DMS153 treated with DMSO at 0.1 percent for 48 hours (cell line): ENCODE measurements around the gene ARHGEF9.

Source experiments
- DNase-seq: peaks from one replicate; lab custom pipeline; 2025; ENCODE audit not compliant: unreplicated experiment; lab: John Stamatoyannopoulos, UW

ARHGEF9 gene

GRCh38 chrX:63747331-63747730 lies 37.7 kb downstream of the ARHGEF9 start:
- DNase-seq: no peak

- no peak for DNase-seq
Measured at GRCh38 chrX:63746715-63747114, 38.3 kb downstream of the ARHGEF9 start.

GRCh38 chrX:63746278-63746677 lies 38.7 kb downstream of the ARHGEF9 start:
- no peak for DNase-seq

- DNase-seq: no peak
Measured at GRCh38 chrX:63744850-63745394, 40.1 kb downstream of the ARHGEF9 start.

- DNase-seq: no peak
Measured at GRCh38 chrX:63743596-63743995, 41.4 kb downstream of the ARHGEF9 start.

- DNase-seq: no peak
Measured at GRCh38 chrX:63740382-63740781, 44.6 kb downstream of the ARHGEF9 start.

- DNase-seq: no peak
Measured at GRCh38 chrX:63739885-63740284, 45.1 kb downstream of the ARHGEF9 start.

- no peak for DNase-seq
Measured at GRCh38 chrX:63738696-63739095, 46.3 kb downstream of the ARHGEF9 start.

GRCh38 chrX:63737131-63737921 lies 47.7 kb downstream of the ARHGEF9 start:
- DNase-seq: no peak

GRCh38 chrX:63735882-63736281 lies 49.1 kb downstream of the ARHGEF9 start:
- DNase-seq: no peak

- no peak for DNase-seq
Measured at GRCh38 chrX:63720293-63720692, 64.7 kb downstream of the ARHGEF9 start.

- no peak for DNase-seq
Measured at GRCh38 chrX:63719633-63720032, 65.4 kb downstream of the ARHGEF9 start.

GRCh38 chrX:63718010-63718694 lies 66.9 kb downstream of the ARHGEF9 start:
- DNase-seq: no peak

GRCh38 chrX:63713526-63713925 lies 71.5 kb downstream of the ARHGEF9 start:
- no peak for DNase-seq

GRCh38 chrX:63708801-63709200 lies 76.2 kb downstream of the ARHGEF9 start:
- DNase-seq: no peak

GRCh38 chrX:63702556-63702955 lies 82.5 kb downstream of the ARHGEF9 start:
- no peak for DNase-seq

GRCh38 chrX:63686878-63687714 lies 97.9 kb downstream of the ARHGEF9 start:
- peak; percentile 0 for DNase-seq

- DNase-seq: no peak
Measured at GRCh38 chrX:63680423-63680822, 104.6 kb downstream of the ARHGEF9 start.

- DNase-seq: no peak
Measured at GRCh38 chrX:63679432-63679831, 105.6 kb downstream of the ARHGEF9 start.

- DNase-seq: no peak
Measured at GRCh38 chrX:63675716-63676115, 109.3 kb downstream of the ARHGEF9 start.

- no peak for DNase-seq
Measured at GRCh38 chrX:63673896-63674295, 111.1 kb downstream of the ARHGEF9 start.
